HG03432 (cell line): ENCODE results near the gene MAP9.
"Not testable (repeated sequence)": the region's sequence is repeated elsewhere in the genome, so short reads cannot be mapped to it uniquely, and the experiment has no call there.

Experiments
- ATAC-seq: cut with Tn5 transposase; IDR thresholded peaks from one replicate; pipeline ENCODE4 v1.9.1; 2021; ENCODE audit warnings: mild to moderate bottlenecking, moderate library complexity; ENCODE audit not compliant: unreplicated experiment

The MAP9 gene

DNA sequence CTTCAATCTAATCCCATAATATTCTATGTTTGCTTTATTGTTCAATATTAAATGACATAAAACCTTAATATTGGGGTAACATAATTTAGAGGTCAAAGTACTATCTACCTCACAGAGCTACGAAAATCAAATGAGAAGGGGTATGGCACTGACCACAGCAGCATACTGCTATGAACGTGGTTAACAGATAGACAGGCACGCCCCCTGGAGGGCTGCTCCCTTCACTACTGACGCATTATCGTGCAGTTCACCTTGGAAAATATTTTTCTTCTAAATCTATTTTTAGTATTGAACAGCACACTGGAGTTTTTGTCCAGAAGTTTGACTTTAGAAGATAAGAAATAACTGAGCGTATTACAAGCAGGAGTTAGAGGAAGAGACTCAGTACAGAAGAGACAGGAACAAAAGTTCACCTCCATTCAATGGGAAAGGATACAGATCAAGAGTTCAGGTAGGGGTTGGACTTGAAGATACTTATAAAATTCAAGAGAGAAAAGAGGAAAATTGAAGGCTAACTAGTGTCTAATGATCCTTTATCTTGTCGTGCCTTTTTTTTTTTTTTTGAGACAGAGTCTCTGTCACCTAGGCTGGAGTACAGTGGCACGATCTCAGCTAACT lies 22.7 kb downstream of the MAP9 start:
- peak; percentile 95 for ATAC-seq

DNA sequence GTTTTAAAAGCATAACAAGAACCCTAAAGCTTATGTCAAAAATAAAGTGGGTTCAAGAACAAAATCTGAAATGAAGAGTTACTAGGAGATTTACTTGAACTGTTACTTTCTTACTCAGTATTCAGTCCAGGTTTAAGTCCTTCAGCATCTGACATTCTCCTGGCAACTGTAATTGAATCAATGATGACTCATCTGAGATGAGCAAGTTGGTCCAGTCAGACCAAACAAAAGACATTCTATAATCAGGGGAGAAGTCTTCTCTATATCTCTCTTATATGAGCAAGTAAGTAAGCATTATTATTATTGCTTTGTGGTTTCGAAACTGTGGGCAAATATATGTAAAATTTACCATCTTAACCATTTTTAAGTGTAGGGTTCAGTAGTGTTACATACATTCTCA lies 34.6 kb downstream of the MAP9 start:
- ATAC-seq, result no peak

DNA sequence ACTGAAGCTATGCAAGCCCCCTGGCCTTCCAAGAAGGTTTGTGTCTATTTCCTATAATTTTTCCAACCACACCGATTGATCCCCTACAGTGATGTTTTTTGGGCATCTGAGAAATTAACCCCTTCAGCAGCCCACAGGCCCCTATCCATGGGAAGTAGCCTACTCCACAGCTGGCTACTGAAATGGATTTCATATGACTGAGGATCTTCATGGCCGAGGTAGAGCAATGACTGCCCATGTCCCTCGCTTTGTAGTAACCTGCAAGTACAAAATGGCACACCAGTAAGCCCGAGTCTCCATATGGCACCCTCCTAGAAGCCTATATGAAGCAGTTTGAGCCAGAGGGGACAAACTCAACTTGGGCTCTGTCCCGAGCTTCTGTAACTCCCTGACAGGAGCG lies 36.8 kb downstream of the MAP9 start:
- ATAC-seq, result no peak

DNA sequence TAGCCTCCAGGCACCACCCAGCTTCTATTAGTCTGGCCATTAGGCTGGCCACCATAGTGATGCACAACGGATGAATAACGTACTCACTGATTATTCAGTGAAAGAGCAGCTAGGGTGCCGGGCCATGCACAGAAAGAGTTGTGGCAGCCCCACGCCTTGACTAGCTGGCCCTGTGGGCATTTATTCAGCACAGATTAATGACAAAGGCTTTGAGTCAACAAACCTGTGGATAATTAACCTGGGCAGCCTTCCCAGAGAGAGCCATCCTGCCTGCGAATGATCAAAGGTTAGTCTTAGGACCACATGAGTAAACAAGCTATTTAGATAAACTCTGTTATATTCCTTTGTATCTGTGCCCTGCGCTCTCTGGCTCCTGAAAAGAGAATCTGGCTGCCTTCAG lies 37.2 kb downstream of the MAP9 start:
- ATAC-seq, result no peak

DNA sequence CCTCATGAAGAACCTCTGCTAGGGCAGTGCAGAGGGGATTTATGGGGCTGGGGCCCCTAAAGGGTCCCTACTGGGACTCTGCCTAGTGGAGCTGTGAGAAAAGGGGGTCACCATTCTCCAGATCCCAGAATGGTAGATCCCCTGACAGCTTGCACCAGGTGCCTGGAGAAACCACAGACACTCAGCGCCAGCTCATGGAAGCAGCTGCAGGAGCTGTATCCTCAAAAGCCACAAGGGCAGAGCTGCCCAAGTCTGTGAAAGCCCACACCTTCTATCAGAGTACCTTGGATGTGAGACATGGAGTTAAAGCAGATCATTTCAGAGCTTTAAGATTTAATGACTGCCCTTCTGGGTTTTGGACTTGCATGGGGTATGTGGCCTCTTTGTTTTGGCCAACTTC lies 38.6 kb downstream of the MAP9 start:
- ATAC-seq, result no peak

DNA sequence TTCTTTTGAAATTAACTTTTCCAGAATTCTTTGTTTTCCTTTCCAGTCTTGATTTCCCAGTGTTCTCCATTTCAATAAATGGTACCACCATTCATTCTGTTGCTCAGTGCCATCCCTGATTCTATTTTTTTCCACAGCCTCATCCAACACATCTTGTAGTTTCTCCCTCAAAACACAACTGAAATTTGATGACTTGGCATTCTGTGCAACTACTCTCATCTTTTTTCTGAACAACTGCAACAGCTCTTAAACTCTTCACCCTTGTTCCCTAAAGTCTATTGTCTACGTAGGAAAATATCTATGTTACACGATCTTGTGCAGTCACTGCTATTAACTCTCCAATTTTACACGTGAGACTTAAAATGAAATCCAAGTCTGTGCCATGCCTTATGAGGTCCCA lies 40.5 kb downstream of the MAP9 start:
- no peak for ATAC-seq

DNA sequence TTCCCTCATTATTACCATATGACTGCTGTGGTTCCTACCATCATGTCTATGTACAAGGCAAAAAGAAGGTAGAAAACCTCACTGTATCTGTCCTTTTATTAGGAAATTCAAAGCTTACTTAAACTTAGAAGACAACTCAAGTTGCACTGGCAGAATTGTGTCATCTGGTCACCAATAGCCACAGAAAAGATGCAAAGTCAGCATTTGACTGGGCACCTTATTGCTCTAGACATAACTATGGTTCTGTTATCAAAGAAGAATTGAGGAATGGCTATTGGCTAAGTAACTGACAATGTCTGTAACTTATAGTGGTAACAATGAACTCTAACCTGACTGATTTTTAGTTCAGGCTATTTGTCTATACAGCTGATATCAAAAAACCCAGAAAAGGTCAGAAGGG lies 45.3 kb downstream of the MAP9 start:
- no peak for ATAC-seq

DNA sequence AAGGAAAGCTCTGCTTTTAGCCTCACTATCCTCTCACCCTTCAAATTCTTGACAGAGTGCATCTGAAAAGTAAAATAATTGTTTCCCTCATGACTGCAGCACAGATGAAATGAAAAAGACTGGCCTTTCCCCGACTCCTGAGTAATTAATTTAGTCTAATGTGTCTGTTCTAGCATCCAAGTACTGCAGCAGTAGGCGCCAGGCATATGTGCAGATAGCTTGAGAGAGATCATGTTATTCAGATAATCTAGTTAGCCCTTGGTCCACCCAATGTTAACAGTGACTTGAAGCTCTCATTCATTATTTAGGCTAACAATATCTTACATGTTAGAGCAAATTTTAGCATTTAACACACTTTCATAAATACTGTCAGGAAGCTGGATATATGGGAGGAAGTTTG lies 54.0 kb downstream of the MAP9 start:
- ATAC-seq, result no peak

DNA sequence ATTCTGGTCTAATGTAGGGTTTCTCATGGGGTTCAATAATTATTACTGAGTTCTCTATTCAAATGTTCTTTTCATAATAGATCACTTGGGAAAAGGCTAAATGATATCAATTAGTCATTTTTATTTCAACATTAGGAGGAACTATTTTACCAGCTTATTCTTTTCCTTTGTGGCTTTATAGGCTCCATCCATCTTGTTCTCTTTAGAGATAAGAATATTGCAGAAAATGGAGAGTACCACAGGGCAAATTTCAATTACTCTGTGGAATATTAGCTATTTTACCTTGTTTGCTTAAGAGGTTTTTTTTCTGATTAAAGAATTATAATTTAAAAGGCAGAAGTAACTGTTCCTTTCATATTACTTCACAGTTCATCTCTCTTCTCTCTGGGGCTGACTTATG lies 55.8 kb downstream of the MAP9 start:
- ATAC-seq, result no peak

DNA sequence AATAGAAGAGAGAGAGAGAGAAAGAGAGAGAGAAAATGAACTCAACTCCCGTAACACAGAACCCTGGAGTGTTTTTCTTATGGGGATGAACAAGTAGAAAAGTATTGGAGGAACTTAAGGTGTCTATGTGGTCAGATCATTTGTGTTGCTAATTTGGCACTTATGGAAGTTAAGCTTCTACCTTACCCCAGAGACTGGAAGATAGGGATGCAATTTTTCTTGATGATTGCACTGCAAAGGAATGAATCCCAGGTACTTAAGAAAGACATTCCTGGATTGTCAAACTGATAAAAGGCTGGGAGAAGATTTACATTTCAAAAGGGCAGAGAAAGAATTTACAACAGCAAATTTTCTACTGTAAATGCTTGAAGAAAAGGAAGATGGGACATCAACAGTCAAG lies 57.2 kb downstream of the MAP9 start:
- ATAC-seq, result no peak

DNA sequence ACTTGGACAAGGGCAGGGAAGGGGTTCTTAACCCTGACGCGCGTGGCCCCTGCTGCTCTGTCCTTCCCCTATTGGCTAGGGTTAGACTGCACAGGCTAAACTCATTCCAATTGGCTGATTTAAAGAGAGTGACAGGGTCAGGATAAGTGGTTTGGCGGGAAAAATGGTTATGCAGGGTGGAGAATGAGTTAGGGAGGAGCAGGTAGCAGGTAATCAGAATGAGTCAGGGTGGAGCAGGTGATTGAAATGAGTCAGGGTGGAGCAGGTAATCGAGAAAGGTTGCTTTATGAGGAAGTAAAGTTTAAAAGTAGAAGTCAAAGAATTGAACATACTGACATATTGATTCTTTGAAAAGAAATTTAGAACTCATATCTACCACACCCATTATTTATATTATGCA lies 64.7 kb downstream of the MAP9 start:
- not testable (repeated sequence) for ATAC-seq

DNA sequence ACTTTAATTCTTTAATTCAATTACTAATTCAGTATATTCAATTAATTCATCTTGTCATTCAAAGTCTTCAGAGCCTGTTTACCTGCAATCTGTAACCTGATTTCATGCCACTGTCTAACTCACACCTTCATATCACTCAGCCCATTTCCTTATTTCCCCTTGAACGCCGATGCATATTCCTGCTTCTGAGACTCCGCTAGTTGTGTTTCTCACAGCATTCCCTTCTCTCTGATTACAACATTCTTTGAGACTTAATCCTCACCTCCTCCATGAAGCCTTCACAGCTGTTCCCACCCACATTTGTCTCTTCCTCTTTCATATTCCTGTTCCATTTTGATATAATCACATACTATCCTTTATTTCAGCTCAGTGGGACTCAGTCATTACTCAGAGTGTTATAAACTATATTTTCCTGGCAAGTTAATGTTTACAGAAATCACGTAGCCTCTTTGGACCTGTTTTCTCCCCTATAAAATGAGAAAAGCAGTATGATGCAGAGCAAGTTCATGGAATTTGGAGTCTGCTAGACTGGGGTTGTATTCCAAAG lies 69.0 kb downstream of the MAP9 start:
- ATAC-seq, result no peak

DNA sequence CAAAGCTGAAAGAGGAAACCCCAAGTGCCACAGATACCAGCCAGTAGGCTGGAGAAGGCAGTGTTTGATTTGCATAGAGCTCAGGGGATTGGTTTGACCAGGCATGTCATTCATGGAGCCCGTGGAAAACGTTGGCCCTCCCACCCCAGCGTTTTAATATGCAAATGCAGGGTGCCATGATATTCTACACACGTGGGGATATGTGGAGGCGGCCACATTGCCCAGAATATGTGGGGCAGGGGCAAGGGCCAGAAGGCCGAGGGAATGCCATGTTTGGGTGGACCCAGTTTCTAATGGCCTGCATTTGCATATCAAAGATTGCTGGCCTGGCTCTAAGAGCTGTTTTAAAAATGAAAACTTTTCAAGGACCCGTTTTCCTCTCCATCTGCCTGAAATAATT lies 71.1 kb downstream of the MAP9 start:
- no peak for ATAC-seq

DNA sequence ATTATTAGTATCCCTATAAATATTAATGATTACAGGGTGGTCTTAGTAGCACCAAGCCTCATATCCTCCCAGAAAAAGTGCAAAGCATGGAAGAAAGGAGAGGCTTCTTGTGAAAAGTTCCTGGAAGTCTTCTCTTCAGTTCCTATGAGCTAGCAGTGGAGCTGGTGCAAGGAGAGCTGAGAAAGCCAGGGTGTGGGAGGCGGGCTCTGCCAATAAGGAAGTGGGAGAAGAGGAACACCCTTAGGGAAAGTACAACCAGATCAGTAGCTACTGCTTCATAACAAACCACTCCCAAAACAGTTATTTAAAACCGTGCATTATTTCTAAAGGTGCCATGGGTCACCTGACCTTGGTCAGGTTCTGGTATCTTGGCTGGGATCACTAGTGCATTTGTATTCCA lies 72.4 kb downstream of the MAP9 start:
- ATAC-seq, result no peak

DNA sequence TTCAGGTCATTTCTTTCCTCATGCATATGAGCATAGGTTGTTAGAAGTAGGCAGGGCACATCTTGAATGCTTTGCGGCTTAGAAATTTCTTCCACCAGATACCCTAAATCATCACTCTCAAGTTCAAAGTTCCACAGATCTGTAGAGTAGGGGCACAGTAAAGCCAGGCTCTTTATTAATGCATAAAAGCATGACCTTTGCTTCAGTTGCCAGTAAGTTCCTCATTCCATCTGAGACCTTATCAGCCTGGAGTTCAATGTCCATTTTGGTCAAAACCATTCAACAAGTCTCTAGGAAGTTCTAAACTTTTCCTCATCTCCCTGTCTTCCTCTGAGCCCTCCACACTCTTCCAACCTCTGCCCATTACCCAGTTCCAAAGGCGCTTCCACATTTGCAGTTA lies 77.7 kb downstream of the MAP9 start:
- no peak for ATAC-seq
